GM23248 (cell line): ENCODE data around the gene RAB9A.

Source experiments
- EZH2 ChIP-seq: fragments of 200-600 bp; sonication (generic); IDR thresholded peaks from 2 replicates; pipeline ENCODE4 v1.6.1; 2018; ENCODE audit warnings: antibody characterized with exemption, mild to moderate bottlenecking; ENCODE audit not compliant: insufficient read depth, poor library complexity, severe bottlenecking
- EZH2phosphoT487 ChIP-seq: fragments of 200-600 bp; sonication (generic); IDR thresholded peaks from 2 replicates; pipeline ENCODE4 v1.6.1; 2018; ENCODE audit warnings: antibody characterized with exemption, moderate library complexity, mild to moderate bottlenecking, low read depth; ENCODE audit not compliant: insufficient read depth

GRCh38 chrX:13688384-13688957 is 457 bp upstream of the RAB9A start:
- no peak for TF ChIP-seq EZH2phosphoT487
- TF ChIP-seq EZH2, result no peak
